Left ventricle myocardium superior (tissue), 1 donor: ENCODE measurements around the gene SMC2. TPM values are rescaled to one million over a fixed set of nuclear protein-coding genes. Genes with fewer than 3 reads are reported as not detected.

Experiments
- ATAC-seq: fragments of 200-7000 bp; cut with Tn5 transposase; one replicate; pipeline ENCODE4 v1.9.1; 2020; ENCODE audit warnings: mild to moderate bottlenecking, moderate library complexity
- DNase-seq: peaks from one replicate; pipeline ENCODE4 v3.0.0-alpha.2; 2020
- intact Hi-C: fragments of 100-400 bp; cut with micrococcal nuclease; formaldehyde crosslinking; loops from one replicate; pipeline ENCODE4 v1.11.0; 2022
- long read RNA-seq: library from polyadenylated mRNA; unstranded; transcript quantifications from one replicate; pipeline ENCODE4 v2.0.0, GENCODE V29; 2021
- total RNA-seq: library from RNA; stranded (reverse); fragmentation: NEBNext Ultra II Directional; extraction: Animal tissue kit (Norgen Biotek cat#: 25700); gene quantifications from one replicate; pipeline ENCODE4 v1.2.1, GENCODE V29; 2021
- donor health status: DM: no; HTN: yes; CAD: no; lungs with severe emphysema.

The SMC2 gene
- total RNA-seq: 10.0 TPM
- long read RNA-seq, partial matches to known transcripts: 6 of 9 reads
- long read RNA-seq, other reads (novel, unspliced or antisense): 3 of 9 reads

DNA sequence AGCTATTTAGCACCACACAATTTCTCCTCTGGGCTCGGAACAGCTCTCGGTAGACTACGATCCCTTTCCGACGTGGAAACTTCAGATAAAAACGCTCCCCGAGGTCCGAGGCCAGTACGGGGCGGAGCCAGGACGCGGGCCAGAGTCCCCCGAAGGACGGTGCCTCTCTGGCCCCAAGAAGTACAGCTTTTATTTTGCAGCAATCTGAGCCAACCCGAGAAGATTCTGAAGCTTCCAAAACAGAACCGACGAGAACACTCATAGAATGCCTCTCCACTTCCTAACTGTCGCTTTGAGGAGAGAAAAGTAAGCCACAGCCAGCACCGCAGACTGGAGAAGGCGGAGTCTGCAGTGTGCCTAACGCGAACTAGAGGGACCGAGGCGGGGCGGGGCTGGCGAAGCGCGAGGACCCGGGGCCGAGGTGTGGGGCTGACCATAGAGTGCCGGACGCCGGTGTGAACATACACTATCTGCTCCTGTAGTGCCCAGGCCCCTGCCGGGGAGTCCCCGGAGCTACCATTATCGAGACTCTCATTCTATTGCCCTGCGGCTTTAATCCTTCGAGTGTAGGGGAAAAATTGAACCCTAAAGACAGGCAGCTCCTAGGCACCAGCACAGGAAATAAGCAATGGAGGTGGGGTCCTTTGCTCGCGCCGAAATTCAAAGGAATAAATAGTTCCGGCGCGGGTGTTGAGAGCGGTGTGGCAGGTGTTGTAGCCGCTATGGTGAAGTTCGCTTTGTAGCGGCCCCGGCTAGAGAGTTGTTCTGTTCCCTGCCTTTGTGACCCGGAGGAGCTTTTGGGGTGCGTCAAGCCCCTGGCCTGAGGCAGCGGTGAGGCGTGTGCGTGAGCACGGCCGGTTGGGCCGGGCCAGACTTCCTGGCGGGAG is at the start of gene SMC2:
SMC2 (plus strand) TSS at position 663 of the 887 bp plus-strand sequence. CDS start 1,076 bp downstream, outside the sequence.
- intact Hi-C loops: no loop called here
- ATAC-seq: peak; percentile 97
- DNase-seq: peak; percentile 97

DNA sequence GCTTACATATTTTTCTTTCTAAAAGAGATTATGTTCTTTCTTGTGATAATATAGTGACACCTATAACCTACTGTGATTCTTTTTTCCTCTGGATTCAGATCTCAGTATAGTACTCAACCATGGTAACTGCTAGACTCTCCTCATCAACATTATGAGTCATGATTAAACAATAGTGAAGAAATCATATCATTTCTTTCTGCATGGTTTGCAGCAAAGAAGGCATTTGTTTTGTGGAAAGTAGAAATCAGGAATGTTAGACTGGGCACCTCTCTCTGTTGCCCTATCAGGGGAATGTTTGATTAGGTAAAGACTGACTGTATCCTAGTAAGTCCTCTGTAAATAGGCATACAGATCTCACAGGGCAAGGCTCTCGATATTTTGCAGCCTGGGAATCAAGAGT is 25.6 kb upstream of the SMC2 start:
- intact Hi-C loops: no loop called here

DNA sequence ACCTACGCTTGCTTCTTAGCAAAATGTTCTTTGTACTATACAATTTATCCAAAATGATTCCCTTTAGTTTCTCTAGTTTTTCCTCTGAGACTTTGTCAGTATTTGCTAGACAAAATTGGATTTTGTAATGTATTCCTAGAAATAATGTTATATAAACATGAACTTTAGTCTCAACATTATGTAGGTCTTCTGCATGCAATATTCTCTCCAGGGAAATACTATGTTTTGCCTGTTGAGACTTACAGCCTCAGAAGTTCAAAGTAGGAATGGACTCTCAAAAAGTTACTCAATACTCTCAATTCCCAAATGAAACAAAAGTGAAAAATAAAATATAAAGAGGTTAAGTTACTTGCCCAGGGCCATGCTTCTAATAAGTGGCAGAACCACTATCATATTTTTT is 24.8 kb upstream of the SMC2 start:
- intact Hi-C loops: no loop called here
- no peak for DNase-seq
- ATAC-seq: no peak

More for the DNA sequence above, 25.6 kb upstream of the SMC2 start:
- DNase-seq (no peak), ATAC-seq (no peak)

DNA sequence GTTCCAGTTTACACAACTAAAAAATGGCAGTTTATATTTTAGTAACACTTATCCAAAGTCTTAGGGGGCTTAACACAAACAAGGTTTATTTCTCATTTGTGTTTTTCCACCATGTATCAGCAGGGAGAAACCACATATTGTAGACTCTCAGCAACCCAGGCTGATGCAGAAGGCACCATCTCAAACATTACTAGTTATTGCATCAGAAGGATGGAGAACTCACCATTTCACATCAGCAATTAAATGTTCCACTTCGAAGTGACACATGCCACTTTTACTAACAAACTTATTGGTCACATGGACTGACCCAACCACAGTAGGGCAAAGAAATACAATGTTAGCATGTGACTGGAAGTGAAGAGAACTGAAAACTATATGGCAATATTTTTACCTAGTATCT is 22.5 kb upstream of the SMC2 start:
- DNase-seq: no peak
- intact Hi-C loops: no loop called here
- no peak for ATAC-seq

DNA sequence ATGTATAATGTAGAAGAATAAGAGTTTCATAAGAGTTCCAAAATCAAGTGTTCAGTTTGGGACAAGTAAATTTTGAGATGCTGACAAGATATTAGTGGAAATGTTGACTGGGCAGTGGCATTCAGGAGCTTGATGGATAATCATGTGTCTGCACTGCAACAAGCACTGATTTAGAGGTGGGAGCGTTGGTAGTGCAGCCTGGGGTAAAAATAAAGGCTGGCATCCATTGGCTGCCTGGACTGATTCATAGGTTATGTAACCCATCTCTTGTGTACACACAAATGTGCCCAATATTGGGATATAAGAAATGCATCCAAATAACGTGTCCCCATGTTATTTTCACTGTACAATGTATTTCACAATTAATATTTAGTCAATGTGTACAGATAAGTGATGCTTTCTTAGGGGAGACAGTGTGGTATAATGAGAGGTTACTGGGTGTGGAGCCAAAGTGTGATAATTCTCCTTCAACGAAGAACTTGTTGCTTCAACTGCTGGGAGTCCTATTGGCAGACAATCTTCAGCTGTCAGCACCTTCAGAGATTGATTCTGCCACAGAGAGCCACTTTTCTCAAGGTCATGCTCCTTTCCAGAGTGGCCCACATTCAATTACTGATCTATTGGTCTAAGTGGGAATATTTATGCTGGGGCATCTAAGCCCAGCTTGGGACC is 20.9 kb upstream of the SMC2 start:
- no peak for DNase-seq
- peak; percentile 81 for ATAC-seq
- intact Hi-C loops: no loop called here

DNA sequence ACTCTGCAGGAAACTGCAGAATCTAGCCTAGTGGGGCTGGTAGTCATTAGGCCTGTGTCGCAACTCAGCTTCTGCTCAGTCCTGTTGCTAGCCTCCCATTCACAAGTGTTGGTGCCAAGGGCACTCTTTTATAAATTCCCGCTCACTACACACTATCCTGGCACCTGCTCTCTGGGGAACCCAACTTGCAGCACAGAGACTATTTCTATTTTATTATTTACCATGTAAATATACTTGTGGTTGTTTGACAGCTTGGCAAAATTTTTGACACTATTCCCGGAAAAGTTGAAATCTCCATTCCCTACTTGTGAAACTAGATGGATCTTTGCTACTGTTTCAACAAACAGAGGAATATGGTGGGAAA is 20.4 kb upstream of the SMC2 start:
- no peak for DNase-seq
- ATAC-seq: peak; percentile 70
- intact Hi-C loops: no loop called here

DNA sequence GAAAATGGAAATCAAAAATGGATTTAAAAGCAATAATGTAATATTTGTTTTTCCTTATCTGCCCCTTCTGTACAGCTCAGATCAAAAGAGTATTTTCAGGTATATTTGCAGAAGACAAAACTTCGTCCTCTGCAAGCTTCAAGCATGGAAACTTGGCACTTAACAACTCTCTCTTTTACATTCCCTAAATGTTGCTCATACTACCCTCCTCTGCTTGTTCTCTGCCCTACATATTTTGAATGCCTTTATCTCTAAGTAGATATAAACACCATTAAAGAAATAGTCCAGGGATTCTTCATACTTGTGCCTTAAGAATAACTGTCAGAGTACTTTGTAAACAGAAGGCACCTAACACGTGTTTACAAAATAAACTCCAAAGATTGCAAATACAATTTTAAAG is 19.2 kb upstream of the SMC2 start:
- intact Hi-C loops: no loop called here
- DNase-seq (no peak), ATAC-seq (peak; percentile 81)

DNA sequence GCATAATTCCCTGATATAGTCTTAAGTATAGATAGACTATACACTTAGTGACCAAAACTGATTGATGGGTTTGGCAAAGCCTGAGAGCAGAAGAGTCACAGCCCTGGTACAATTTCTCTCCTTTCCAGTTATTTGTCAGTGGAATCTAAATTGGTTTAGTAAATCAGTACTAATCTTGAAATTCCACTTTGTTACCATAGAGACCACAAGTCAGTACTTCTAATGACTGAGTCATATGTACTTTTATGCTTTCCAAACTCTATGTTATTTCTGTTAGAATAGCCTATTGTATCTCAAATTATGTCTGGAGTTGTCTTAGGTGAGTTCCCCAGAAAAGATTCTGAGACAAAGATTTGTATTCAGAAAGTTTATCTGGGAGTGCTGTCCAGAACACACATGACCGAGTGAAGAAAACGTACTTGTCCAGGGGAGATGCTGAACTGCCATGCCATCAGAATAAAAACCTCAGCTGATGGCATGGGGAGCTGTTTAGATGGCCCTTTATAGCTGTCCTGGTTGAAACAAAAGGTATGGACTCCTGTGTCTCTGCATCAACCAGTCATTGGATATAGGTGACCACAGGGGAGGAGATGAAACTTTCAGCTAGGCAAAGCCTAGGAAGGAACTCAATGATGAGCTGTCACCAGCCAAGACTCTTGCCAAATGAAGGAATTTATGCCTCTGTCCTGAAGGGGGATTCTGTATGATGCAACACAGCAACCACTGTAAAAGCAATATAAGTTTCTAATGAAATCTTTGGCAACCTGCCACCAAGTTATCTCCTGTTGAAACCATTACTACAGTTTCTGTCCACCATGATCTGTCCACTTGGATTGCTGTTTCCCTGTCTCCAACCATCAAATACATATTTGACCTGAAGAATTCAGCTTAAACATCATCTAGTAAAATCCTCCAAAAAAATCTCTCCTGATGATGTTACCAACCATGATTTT is 18.0 kb upstream of the SMC2 start:
- ATAC-seq (no peak), DNase-seq (no peak)
- intact Hi-C loops: no loop called here

DNA sequence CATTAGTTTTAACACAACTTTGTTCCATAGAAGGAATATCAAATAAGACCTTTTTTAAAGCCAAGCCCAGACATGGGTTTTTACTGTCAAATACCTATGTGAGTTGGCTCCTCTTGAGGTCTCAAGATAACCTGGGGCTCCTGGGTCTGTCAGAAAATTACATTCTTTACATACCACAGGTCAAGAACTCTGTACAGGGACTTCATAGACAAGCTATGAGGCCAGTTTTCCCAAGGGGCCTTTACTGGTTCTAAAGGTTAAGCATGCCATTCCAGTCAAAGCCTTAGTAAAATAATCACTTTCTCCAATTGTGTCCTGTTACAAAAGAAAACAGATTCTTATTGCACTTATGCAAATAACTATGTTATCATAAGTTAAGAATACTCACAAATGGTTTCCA is 15.5 kb upstream of the SMC2 start:
- no peak for ATAC-seq
- no peak for DNase-seq
- intact Hi-C loops: no loop called here

DNA sequence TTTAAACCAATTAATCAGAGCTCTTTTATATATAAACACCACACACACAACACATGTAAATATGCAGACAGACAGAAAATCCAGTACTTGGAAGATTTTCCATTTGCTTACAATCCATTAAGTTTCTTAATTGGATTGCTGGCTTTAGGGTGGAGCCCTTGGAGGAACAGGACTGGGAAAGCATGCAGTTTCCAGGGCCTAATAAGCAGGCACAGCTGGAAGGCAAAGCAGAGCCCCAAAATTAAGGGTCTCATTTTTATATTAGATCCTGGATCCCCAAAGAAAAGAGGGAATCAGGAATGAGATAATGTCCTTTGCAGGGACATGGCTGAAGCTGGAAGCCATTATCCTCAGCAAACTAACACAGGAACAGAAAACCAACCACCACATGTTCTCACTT is 13.1 kb upstream of the SMC2 start:
- no peak for ATAC-seq

DNA sequence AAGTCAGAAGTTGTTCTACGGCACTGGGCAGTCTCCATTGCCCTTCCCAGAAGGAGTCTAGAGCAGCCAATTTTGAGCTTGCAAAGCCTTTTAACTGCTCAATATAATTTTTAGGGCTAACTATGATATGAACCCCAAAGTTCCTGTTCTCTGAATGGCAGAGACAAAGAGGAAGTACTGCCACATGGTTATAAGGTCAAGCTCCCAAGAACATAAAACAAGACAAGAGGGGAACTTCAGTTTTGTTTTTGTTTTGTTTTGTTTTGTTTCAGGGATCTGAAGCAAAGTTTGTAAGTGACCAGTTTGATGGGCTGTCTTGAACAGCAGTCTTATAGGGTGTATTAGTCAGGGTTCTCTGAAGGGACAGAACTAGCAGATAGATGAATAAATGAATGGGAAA is 11.9 kb upstream of the SMC2 start:
- intact Hi-C loops: no loop called here
- DNase-seq (no peak), ATAC-seq (no peak)

More for the DNA sequence above, 13.1 kb upstream of the SMC2 start:
- intact Hi-C loops: no loop called here
- no peak for DNase-seq

DNA sequence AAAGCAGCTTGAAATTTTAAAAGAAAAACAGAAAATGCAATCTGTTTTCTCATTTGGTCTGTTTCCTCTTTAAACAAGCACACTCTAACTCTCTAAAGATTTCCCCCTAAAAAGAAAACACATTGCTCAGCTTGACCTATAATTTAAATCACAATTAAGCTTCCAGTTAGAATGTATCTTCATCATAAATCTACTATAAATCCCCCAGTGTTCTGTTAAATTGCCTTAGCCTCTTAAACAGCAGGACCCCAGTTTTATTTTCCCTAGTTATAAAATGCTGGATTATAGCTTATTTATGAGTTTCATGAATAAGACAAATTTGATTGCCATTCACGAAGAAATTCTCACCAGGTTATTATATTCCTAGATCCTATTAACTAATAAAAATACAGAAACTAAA is 8.6 kb upstream of the SMC2 start:
- ATAC-seq (no peak), DNase-seq (no peak)
- intact Hi-C loops: no loop called here

DNA sequence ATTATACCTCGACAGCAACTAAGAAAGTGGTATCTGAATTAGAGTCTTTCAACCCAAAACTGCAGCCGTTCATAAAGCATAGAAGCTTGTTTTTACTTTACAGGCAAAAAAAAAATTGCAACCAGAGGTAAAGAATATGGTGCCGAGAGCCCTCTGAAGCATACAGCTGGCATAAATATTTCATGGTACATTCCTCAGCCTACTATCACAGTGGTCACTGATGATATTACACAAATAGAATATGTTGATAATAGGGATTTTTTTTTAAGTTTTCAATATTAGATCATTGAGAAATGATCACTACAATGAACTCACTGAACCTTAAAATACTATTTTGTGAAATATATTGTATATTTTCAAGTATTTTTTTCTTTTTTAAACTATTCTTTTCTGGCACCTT is 6.2 kb upstream of the SMC2 start:
- DNase-seq: no peak

DNA sequence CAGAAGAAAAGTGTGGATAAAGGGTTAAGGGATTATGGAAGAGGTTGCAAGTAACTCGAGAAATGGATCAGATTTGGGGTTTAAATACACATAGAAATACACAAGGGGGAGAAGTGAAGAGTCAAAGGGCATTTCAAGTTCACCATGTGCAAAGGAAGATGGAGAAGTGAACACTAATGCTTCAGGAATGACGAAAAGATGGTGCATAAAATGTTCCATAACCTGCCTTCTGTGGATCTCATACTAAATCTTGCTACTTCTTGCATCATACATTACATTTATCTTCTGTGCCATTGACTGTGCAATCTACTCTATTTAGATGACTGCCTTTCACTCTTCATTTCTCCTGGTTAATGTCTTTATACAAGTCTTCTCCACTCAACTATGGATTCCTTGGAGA is 5.7 kb upstream of the SMC2 start:
- no peak for DNase-seq
- intact Hi-C loops: no loop called here
- no peak for ATAC-seq

More for the DNA sequence above, 6.2 kb upstream of the SMC2 start:
- intact Hi-C loops: no loop called here
- ATAC-seq: no peak

DNA sequence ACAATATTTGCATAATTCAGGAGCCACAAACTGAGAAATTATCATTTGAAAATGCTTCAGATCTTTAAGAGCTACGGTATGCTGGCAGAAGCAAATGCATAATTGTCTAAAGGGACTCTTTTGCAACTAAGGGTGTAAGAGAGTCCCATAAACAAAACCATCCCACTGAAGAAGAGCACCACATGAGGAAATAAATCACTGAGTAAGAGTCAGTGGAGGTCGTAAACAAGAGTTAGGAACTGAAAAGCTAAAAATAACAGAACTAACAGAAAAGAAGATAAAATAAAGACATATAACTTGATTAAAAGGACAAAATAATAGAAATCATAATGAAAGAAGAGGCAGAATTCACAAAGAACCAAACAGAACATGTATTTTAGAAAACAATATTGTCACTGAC is 3.5 kb upstream of the SMC2 start:
- no peak for ATAC-seq
- no peak for DNase-seq
- intact Hi-C loops: no loop called here

DNA sequence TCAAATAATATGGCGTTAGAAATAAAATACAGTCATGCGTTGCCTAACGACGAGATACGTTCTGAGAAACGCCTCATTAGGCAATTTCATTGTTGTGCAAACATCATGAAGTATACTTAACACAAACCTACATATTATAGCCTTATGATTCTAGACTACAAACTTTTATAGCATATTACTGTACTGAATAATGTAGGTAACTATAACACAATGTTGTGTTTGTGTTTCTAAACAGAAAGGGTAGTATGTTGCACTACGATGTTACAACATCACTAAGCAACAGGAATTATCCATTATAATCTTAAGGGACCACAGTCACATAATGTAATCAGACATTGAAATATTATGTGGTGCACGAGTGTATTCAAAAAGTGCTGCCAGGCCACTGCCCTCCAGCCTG is 3.0 kb upstream of the SMC2 start:
- intact Hi-C loops: no loop called here

DNA sequence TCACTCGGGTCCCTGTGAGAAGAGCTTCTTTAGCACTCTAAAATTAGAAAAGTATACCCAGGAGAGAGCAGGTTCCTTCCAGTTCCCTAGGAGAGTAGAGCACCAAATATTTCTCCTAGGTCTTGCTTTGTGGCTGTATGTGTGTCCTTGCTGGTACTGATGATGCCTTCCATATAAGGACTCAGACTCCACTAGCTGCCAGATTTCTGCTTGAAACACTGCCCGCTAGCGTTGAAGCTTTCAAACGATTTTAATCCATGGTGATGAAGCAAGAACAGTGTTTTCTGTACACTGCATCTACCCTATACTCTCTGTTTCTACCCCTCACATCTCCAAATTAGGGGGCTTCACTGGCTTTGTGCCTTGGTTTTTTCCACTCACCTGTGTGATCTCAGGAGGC is 2.4 kb upstream of the SMC2 start:
- intact Hi-C loops: no loop called here
- ATAC-seq (peak; percentile 51), DNase-seq (no peak)

More for the DNA sequence above, 3.0 kb upstream of the SMC2 start:
- DNase-seq (no peak), ATAC-seq (no peak)

DNA sequence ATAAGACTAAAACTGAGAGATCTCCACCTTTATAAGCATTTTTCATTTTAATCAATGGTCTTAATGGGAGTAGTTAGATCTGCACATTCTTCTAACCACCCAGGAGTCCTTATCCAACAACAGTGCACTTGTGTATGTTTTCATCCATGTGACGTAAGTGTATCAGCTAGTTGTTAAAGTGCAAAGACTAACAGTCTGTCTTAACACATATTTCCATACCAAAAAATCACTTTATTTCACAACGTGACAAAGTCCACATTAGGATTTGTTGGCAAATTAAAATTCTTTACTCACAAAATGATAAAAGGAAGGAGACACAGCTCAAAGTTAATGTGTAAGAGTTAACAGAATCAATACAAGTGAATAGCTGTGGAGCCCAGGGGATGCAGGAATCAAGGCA is 1.9 kb upstream of the SMC2 start:
- ATAC-seq (no peak), DNase-seq (no peak)
- intact Hi-C loops: no loop called here

DNA sequence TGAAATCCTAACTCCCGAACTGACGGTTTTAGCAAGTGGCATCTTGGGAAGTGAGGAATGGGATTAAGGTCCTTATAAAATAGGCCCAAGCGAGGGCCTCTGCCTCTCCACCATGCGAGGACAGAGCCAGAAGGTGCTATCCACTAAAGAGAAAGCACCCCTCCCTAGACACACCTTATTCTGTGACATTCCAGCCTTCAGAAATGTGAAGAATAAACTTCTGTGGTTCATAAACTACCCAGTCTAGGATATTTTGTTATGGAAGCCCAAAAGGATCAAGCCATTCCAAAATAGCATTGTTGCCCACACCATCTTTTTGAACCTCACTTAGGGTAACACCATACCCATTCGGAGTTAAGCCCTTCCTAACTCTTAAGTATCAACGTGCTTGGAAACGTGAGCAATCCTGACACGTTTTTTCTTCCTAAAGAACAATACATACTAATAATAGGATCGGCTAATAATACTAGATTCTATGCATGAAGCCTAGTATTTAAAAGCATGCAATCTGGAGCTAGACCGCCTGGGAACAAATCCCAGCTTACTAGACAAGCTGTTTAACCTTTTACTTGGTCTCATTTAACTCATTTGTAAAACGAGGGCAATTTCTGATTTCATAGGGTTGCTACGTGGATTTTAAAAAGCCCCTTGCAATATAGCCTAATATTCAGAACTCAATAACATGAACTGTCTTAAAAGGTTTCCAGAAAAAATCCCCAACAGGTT is 1.1 kb upstream of the SMC2 start:
- ATAC-seq: peak; percentile 3
- intact Hi-C loops: no loop called here
- DNase-seq: no peak
